GM18861 (cell line): ENCODE measurements around the gene DGCR8.
"Not testable (repeated sequence)": the region's sequence is repeated elsewhere in the genome, so short reads cannot be mapped to it uniquely, and the experiment has no call there.

Experiments
- ATAC-seq: cut with Tn5 transposase; IDR thresholded peaks from one replicate; pipeline ENCODE4 v1.9.1; 2021; ENCODE audit not compliant: unreplicated experiment

DGCR8 gene

DNA sequence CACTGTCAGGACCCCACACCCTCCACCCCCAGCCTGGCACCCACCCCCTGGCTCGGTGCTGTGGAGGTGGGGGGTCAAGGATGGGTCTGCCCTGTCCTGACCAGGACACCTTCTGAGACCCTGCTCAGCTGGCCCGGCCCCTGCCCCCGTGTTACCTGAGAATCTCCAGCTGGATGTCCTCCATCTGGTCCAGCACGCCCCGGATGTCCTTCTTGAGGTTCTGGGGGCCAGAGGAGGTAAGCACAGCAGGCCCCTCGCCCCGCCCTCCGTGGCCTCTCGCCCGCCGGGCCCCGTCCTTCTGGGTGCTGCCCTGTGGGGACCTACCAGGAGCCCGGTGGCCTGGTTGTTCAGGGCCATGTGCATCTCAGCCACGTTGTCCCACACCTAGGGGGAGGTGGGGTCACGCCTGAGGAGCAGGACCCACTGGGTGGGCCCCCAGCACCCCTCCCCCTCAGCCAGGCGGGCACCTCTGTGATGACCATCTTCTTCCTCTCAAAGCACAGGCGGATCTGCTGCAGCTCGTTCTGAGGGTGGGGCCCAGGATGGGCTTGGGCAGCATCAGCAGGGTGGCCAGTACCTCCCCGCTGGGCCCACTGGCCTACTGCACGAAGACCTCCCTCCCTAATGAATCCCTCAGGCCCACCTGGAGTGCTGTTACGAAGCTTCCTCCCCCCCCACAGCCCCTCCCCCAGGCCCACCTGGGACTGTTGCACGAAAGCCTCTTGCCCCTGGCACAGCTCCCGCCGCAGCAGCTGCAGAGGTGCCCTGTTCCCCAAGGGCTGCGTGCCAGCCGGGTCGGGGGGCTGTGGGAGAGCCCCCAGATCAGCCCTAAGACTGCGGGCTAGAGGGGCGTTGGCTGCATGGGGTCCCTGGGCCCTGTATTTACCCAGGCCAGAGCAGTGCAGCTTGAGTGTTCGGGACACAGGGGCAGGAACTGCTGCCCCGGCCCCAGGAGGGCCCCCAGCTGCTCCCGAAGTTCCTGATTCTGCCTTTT is 69.5 kb downstream of the DGCR8 start:
- no peak for ATAC-seq

DNA sequence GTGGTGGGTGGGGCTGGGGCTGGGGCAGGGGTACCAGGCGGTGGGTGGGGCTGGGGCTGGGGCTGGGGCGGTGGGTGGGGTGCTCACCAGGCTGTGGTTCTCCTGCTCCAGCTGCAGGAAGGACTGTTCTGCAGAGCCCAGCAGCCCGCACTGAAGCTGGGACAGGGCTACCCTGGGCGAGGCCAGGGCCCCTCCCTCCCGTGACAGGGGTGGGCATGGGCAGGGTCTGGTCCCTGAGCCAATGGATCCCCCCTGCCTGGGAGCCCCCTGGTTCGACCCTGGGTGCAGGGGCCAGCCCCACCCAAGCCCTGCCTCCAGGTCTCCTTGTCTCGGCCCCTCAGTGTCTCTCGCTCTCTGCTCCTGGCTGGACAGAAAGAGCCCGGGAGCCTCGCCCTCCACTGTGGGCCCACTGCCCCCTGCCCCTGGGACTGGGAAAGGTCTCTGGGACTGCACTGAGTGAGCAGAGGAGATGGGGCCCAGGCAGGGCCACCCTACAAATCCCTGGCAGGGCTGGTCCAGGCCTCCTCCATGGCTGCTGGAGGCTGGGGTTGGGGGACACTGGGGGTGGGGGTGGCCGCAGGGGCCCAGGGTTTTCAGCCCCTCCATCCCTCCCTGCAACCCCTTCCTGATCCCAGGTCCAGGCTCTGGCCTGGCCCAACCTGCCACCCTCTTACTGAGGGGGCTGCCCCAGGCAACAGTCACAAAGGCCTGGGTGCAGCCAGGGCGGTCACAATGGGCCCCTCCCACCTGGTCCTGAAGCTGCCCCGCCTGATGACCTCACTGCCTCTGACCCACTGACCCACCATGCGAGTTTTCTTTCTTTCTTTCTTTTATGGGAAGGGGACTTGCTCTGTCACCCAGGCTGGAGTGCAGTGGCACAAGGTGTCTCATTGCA is 70.6 kb downstream of the DGCR8 start, which contains the start of gene CCDC188:
CCDC188 (minus strand) TSS at position 675 of the 895 bp plus-strand sequence; CDS start at position 606, 69 bp downstream.
- no peak for ATAC-seq

DNA sequence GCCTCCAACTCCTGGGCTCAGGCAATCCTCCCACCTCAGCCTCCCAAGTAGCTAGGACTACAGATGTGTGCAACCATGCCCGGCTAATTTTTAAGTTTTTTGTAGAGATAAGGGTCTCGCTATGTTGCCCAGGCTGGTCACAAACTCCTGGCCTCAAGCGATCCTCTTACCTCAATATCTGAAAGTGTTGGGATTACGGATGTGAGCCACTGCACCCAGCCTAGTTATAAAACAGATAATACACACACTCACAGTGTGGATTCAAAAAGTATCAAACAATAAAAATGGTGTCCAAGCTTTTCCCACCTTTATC is 71.2 kb downstream of the DGCR8 start:
- no peak for ATAC-seq

DNA sequence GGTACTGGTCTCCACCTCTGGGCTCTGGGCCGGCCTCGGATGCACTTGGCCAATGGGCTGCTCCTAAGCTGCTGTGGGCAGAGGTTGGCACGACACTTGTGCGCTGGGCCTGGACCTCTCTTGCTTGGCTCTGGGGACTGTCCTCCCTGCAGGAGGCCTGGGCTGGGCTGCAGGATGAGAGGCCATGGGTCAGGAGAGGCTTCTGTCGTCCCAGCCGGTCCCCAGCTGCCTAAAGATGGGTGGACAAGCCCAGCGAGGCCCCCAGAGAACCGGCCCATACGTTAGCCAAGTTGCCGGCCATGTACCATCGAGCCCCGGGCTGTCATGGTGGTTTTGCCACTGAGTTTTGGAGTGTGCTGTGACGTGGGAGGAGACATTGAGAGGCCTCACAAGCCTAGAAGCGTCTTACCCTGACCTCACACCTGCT is 72.4 kb downstream of the DGCR8 start:
- no peak for ATAC-seq

DNA sequence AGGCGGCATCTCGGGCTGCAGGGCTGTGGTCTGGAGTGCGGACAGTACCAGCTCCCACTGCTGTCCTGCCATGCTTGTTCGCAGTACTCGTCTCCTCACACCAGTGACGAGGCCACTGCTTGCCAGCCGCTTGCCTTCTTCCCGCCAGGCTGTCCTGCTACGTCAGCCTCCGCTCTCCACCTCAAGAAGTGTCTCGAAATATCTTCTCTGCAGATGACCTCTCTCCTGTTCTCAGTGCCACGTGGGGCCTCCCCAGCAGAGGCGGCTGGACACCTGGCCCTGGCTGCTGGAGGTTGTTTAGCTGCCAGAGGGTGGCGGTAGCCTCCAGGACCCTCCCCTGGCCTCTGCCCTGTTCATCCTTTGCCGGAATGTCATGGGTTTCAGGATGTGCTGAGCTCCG is 73.9 kb downstream of the DGCR8 start:
- no peak for ATAC-seq

DNA sequence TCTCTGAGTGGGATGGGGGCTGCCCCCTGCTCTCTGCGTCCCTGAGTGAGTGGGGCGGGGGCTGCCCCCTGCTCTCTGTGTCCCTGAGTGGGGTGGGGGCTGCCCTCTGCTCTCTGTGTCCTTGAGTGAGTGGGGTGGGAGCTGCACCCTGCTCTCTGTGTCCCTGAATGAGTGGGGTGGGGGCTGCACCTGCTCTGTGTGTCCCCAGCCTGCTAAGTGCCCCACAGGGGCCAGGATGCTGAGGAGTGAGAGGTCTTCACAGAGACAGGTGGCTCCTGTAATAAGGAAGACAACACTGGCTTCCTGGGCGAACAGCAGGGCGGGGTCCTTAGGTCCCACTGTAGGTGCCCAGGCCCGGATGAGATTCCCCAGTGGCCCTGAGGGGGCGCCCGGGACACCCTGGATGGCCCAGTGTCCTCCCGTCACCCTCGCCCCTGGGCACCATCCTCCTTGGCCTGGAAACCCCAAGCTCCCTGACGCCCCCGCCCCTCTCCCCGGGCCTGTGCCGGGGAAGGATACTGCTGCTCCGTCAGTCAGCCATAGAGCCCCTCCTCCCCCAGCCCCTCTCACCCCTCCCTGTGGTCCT is 74.7 kb downstream of the DGCR8 start:
- no peak for ATAC-seq

DNA sequence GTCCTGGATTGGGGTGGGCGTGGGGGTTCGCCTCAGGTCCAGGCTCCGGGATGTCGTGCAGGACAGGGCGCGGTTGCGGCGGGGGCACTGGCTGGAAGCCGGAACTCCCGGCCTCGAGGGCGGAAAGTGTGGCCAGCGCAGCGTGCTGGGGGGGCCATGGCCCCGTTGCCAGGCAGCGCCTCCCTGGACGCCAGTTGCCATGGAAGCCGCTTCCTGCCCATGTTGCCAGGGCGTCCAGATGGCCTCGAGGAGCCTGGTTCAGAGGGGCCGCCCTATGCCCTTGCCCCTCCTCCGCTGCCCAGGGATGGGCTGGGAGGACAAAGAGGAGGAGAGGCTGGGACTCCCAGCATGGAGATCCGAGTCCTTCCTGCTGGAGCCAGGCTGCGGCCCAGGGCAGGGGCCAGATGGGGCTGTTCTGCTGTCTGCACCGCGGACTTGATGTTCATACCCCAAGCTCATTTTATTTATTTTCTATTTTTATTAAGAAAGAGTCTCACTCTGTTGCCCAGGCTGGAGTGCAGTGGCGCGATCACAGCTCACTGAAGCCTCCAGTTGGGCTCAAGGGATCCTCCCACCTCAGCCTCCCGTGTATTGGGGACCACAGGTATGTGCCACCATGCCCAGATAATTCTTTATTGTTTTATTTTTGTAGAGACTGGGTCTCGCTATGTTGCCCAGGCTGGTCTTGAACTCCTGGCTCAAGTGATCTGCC is 75.4 kb downstream of the DGCR8 start:
- ATAC-seq, result no peak

DNA sequence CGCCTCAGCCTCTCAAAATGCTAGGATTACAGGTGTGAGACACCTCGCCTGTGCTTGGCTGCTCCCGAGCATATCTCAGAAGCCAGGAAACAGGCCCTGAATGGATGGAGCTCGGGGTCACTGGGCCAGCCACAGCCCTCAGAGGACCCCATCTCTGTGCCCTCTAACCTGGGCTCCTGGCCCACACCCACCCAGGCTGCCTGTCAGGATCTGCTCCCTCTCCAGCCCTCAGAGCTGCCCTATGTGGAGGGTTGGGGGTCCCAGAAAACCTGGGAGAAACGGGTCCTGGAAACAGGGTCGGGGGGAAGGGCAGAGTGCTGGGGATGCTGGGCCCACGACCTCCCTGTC is 76.0 kb downstream of the DGCR8 start:
- ATAC-seq, result no peak

DNA sequence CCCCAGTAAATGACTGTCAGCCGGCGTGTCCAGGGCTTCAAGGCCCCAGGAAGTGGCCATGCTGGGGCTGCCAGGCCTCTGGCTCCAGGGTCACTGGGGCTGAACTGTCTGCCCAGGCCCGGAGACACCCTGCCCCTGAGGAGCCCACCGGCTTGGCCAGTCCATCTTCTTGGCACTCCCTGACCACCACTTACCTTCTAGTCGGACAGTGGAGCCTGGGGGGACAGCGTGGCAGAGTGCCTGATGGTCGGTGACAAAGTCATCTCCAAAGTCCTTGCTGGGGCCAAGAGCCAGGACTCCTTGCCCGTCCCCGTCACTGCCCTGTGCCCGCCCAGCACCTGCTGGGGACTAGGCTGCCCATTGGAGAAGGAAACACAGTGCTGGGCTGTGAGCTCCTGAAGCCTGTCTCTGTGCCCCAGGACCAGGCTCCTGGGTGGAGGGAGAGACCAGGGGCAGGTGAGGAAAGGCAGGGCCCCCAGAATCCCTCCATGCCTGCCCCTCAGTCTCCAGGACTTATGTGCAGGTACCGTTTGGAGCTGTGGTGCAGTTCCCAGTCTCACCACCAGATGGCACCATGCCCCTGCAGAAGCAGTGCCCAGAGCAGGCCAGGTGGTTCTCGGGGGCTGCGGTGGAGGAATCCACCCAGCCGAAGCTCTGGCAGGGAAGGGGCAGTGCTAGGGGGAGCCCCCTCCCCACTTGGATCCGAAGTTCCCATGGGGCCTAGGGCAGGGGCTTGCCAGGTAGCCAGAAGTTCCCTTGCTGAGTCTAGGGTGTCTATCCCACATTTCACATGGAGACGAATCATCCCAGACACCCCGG is 76.8 kb downstream of the DGCR8 start:
- ATAC-seq, result no peak

DNA sequence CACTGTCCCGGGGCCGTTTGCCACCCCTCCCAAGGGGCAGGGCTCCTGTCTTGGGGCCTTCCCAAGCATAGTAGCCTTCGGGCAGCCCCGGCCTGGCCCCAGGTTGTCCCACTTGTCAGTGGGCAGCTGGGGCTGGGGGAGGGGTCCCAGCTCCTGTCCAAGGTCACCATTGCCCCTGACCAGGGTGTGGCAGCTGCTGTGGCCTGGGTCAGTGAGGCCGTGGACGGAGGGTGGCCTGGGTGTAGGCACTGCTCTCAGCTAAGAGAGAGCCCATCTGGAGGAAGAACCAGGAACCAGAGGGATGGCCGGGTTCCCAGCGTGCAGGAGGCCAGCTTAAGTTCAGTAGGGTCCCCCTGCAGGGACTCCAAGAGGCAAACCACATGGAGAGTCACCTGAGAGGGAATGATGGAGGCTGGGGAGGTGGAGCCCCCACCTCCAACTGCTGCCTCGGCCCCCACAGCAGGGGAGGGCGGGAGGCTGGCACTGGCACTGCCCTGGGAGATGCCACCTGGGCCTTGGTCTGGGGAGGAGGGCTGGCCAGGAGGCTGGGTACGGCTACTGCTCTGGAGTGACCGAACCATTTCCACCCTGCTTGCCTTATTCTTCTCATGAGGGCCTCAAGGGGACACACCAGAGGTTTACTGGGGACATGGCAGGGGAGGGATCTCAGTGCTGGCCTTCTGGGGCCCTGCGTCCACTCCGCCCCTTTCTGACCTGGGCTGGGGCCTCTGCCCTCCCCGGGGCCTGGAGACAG is 77.6 kb downstream of the DGCR8 start:
- no peak for ATAC-seq

DNA sequence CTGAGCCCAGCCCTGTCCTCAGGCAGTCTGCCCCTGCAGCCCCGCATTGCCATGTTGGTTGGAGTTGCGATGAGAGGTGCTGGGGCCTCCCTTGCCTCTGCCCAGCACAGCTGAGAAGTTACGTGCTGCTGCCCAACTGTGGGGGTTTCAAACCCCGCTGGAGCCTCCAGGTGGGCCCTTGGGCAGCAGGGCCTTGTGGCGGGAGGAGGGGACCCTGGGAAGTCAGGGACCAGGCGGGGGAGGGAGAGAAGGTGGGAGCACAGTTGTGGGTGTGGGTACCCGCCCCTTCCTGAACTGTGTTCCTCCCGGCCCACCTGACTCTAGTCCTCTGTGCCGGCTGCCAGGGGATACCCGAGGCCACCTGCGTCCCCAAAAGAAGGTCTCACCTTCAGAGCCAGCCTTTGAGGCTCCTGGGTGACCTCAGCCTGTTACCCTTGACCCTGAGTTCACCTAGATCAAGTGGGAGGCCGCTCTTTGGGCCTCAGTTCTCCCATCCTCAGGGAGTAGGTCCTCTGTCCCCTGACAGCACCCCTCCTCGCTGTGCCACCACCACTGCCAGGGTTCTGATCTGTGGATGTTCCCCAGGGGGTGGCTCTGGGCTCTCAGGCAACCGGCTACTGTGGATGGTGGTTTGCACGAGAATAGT is 78.5 kb downstream of the DGCR8 start:
- ATAC-seq, result no peak

DNA sequence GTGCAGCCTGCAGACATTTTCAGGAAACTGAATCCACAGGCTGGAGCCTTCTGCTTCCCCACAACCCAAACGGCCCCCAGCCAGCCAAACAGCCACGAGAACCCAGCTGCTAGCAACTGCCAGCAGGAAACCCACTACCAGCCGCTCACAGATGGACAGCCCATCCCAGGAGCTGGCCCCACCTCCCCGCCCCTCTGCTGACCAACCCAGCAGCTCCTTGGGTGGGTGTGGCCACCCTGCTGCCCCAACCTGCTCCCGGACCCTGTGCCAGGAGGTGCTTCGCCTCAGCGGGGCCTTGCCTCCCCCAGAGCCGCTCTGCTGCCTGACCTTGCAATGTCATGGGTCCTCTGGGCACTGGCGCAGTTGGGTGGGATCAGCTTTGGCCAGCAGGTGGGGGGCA is 79.0 kb downstream of the DGCR8 start:
- no peak for ATAC-seq

DNA sequence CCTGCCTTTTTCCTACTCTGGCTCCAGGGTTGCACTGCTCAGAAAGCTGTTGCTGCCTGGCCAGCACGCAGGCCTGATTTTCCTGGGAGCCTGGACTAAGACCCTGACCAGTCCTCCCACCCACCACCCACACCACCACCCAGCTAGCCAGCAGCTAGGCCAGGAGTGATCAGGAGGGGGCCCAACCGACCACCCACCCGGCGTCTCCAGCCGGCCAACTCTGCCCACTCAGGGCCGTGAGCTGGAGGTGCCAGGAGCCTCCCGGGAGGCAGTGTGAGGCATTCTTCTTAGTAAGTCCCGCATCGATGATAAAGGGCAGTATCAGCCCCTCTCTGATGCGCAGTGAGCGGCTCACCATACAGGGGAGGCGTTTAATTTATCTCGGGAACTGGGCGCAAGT is 79.5 kb downstream of the DGCR8 start:
- ATAC-seq, result not testable (repeated sequence)

DNA sequence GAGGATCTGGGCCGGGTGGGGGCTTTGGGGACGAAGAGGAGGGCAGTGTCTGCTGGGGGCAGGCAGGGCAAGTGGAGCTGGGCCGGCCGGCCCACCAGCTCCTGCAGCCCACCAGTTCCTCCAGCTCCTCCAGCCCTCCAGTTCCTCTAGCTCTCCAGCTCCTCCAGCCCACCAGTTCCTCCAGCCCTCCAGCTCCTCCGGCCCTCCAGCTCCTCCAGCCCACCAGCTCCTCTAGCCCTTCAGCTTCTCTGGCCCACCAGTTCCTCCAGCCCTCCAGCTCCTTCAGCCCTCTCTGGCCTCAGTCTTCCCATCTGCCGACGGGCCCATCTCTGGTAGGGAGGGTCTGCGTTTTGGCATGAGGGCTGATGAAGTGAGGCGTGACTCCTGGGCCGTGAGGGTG is 80.0 kb downstream of the DGCR8 start:
- no peak for ATAC-seq
